ENCODE data around the gene RNF144A.

- TF ChIP-seq CTCF (conservative IDR thresholded peaks at IDR 0.05; ENCODE audit: low read length) (peak; percentile 40; the same call in 1 of the 2 replicates), EZH2phosphoT487 (IDR thresholded peaks at IDR 0.05; ENCODE audit: borderline replicate concordance) (no peak)
These were observed 39.6 kb upstream of the RNF144A start, which contains the start of gene RSAD2 for GRCh38 chr2:6877402-6878304.
